HG03565 (cell line): ENCODE results near the gene DOCK7.

ENCODE experiments used
- ATAC-seq: cut with Tn5 transposase; IDR thresholded peaks from one replicate; pipeline ENCODE4 v1.9.1; 2021; ENCODE audit warnings: mild to moderate bottlenecking, moderate library complexity; ENCODE audit not compliant: unreplicated experiment

The DOCK7 gene

DNA sequence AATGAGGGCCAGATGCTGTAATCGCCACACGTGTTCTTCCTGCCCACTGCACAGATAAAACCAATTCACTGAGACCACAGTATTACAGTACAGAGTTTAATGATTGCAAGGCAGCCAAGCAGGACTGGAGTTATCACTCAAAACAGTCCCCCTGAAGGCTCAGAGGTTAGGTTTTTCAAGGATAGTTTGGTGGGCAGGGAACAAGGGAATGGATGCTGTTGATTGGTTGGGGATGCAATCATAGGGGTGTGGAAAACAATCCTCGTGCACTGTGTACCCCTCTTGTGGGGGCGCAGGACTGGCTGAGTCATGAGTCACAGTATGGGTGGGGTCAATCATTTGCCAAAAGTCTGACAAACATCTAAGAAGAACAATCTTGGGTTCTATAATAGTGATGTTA lies 263.8 kb downstream of the DOCK7 start:
- ATAC-seq: no peak

DNA sequence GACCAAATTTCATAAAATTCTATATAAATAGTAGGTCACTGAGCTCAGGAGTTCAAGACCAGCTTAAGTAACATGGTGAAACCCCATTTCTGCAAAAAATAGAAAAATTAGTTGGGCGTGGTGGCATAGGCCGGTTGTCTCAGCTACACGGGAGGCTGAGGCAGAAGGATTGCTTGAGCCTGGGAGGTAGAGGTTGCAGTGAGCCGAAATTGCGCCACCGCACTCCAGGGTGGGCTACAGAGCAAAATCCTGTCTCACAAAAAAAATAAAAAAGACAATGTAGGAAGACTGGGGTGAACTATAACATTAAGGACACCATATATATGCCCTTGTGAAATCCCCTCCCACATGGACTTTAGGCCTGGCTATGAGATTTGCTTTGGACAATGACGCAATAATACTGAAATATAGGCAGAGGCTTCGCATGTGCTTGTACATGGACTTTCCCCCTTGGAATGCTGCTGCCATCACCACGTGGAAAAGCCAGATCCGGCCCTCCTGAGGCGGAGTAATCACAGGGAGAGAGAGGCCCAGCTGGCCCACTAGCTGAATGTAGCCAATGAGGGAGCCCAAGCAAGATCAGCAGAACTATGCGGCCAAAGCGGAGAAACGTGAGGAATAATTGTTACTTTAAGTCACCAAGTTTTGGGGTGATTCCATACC lies 264.5 kb downstream of the DOCK7 start:
- ATAC-seq: no peak

DNA sequence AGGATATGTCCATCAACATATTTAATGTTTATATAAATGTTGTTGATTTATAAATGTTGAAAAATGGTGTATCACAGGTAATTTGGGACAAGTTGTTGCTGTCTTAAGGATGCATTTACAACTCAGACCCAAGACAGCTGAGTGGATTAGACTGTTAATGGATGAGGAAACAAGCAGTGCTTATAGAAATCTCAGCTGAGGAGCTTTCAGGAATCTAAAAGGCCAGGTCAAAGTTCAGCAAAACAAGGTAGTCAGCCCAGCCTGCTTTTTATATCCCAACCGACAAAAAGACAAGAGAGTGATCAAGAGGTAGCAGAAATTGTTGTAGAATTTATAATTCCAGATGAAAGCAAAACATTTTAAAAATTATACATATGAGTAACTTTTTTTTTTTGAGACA lies 268.0 kb downstream of the DOCK7 start:
- no peak for ATAC-seq

DNA sequence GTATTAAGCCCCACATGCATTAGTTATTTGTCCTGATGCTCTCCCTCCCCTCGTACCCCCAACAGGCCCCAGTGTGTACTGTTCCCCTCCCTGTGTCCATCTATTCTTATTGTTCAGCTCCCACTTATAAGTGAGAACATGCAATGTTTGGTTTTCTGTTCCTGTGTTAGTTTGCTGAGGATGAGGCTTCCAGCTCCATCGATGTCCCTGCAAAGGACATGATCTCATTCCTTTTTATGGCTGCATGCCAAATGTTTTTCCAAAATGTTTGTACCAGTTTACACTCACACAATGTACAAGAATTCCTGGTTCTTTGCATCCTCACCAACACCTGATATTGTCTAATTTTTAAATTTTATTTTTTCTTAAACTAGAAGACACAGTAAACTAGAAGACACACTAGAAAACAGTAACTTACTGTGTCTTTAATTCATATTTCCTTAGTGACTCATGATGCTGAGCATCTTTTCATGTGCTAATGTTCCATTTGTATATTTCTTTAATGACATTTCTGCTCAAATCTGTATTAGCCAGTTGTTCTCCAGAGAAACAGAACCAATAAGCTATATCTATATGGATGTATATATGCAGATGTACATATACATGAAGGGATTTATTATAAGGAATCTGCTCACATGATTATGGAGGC lies 270.7 kb downstream of the DOCK7 start:
- no peak for ATAC-seq

DNA sequence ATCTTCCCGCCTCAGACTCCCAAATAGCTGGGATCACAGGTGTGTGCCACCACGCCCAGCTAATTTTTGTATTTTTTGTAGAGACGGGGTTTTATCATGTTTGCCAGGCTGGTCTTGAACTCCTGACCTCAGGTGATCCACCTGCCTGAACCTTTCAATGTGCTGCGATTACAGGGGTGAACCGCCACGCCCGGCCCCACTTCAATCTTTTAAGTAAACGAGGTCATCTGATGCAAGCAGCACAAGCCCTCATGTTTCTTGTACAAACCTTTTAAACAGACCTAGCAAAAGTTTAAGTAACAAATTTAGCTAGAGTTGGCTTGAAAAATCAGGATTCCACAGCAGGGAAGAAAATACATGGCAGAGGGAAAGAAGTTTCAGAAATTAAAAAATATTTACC lies 272.5 kb downstream of the DOCK7 start:
- ATAC-seq: no peak

DNA sequence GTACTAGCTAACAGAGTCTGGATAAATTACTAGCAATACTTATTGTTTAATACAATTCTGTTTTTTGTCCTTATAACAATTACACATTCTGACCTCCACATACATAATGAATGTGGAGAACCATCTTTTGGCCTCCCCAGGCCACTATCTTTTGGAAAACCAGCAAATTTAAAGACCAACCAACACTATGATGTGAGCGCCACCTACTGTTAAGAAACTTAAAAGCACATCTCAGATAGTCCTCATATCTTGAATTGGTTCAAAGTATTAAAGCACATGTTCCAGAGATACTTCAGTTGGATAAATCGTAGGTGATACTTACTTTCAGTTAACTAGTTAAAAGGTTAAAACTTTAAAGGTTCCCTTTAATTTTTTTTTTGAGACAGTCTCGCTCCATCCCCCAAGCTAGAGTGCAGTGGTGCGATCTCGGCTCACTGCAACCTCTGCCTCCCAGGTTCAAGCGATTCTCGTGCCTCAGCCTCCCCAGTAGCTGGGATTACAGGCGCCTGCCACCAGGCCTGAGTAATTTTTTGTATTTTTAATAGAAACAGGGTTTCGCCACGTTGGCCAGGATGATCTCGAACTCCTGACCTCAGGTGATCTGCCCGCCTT lies 280.7 kb downstream of the DOCK7 start:
- ATAC-seq: no peak

DNA sequence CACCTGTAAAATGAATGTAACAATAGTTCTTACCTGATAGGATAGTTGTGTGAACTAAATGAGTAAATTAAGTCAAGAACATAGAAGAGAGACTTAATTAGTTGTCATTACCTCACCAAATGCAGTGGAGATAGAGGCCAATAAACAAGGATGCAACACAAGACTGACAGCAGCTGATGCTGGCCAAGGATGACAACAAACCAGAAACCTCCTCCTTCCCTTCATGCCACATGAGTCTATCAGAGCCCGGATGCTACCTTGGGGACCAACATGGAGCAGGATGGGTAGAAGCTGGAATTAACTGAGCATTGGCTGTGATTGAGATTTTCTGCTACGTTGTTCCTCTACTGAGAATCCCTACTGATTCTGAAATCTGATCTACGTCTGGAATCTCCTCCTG lies 281.6 kb downstream of the DOCK7 start:
- ATAC-seq: no peak

- no peak for ATAC-seq
Observed at GRCh38 chr1:62405247-62405646, 282.9 kb downstream of the DOCK7 start.
